ENCODE results near the gene FLOT1. TPM values are rescaled to one million over a fixed set of nuclear protein-coding genes. Genes with fewer than 3 reads are reported as not detected.

FLOT1 gene
- total and polyA plus RNA-seq, 9 of the 15 experiments (the other 6 are each of a cell fraction or from before 2014, with no cell fraction given): 11.7 to 149 (median 118) TPM

DNA sequence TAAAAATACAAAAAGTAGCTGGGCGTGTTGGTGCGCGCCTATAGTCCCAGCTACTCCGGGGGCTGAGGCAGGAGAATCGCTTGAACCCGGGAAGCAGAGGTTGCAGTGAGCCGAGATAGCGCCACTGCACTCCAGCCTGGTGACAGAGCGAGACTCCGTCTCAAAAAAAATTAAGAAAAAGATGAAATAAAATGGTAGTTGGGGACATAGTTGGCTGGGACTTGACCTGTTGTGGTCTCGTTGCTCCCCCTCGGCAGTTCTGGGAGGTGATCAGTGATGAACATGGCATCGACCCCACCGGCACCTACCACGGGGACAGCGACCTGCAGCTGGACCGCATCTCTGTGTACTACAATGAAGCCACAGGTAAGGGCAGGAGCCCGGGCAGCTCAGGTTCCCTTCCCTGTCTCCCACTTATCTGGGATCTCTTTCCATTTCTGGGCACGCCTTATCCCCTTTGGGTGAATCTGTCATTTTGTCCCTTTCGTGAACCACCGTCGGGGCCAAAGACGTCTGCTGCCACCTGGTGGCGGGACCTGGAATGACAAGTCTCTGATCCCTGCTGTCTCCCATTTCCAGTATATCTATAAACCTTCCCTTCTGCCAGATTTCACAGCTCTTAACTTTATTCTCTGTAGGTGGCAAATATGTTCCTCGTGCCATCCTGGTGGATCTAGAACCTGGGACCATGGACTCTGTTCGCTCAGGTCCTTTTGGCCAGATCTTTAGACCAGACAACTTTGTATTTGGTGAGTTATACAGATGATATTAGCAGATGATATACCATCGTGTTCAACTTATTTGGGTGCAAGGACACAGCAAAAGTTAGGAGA is 20.0 kb downstream of the FLOT1 start (continued):
- TF ChIP-seq, protein P1, sequence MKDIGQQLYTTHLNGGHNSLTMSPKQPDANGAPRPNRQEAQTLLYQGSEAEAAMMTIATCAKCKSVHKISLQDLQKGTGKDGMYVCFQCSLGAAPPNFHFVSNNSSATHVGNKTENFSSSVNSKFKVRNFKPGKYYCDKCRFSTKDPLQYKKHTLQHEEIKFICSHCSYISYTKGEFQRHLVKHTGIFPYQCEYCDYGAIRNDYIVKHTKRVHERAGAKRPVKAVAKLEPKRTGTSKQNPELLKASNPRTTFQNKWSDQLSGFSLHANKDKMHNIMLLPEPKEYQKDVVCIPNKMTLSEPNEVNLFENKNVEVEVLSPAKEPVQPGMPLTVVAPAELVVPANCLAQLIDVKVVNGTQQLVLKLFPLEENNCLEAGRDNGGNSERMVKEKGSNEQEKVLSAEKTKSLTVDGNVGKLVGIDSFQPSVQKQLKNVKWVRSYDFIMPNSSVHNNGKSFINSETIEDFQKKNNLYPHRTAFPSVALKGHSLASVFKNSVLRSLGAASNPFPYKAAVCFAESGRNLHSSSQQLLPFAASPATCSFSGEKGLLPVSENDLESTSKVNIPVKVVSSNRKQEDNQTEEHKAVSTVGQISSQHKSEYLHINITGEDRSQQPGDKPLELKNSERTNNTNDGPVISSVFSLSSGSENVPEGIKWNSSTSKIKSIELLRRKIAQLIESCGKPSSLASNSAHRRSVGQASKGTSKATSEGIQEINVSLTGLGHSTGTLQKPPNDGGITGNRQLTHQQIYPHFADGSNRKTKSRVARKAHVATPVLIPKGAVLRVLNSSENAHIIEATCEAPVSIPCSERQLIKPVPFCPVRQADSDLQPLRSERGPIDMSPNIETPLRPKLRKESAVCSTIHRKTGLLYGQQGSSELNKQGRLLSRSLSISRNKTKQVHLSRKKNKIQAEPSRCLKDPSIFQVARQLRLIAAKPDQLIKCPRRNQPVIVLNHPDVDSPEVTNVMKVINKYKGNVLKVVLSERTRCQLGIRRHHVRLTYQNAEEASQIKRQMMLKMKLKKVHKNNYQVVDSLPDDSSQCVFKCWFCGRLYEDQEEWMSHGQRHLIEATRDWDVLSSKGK (CRISPR knock-in tag; IDR thresholded peaks at IDR 0.05): no peak
- TF ChIP-seq PYGO2 (tag; IDR thresholded peaks at IDR 0.05): no peak
- no peak for TF ChIP-seq ZFP30 (CRISPR knock-in tag; IDR thresholded peaks at IDR 0.05; ENCODE audit: borderline replicate concordance)
- TF ChIP-seq LARP7 (IDR thresholded peaks at IDR 0.05): no peak; the same call in 1 of the 2 replicates
- TF ChIP-seq ZBTB7A (IDR thresholded peaks at IDR 0.05; ENCODE audit: borderline replicate concordance, control insufficient read depth, low read depth, low read length): no peak; the same call in 1 of the 2 replicates
- TF ChIP-seq, protein P2, sequence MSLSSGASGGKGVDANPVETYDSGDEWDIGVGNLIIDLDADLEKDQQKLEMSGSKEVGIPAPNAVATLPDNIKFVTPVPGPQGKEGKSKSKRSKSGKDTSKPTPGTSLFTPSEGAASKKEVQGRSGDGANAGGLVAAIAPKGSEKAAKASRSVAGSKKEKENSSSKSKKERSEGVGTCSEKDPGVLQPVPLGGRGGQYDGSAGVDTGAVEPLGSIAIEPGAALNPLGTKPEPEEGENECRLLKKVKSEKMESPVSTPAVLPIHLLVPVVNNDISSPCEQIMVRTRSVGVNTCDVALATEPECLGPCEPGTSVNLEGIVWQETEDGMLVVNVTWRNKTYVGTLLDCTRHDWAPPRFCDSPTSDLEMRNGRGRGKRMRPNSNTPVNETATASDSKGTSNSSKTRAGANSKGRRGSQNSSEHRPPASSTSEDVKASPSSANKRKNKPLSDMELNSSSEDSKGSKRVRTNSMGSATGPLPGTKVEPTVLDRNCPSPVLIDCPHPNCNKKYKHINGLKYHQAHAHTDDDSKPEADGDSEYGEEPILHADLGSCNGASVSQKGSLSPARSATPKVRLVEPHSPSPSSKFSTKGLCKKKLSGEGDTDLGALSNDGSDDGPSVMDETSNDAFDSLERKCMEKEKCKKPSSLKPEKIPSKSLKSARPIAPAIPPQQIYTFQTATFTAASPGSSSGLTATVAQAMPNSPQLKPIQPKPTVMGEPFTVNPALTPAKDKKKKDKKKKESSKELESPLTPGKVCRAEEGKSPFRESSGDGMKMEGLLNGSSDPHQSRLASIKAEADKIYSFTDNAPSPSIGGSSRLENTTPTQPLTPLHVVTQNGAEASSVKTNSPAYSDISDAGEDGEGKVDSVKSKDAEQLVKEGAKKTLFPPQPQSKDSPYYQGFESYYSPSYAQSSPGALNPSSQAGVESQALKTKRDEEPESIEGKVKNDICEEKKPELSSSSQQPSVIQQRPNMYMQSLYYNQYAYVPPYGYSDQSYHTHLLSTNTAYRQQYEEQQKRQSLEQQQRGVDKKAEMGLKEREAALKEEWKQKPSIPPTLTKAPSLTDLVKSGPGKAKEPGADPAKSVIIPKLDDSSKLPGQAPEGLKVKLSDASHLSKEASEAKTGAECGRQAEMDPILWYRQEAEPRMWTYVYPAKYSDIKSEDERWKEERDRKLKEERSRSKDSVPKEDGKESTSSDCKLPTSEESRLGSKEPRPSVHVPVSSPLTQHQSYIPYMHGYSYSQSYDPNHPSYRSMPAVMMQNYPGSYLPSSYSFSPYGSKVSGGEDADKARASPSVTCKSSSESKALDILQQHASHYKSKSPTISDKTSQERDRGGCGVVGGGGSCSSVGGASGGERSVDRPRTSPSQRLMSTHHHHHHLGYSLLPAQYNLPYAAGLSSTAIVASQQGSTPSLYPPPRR (CRISPR knock-in tag; IDR thresholded peaks at IDR 0.05; ENCODE audit: borderline replicate concordance): no peak
- TF ChIP-seq CREB1 (IDR thresholded peaks at IDR 0.05): no peak
- TF ChIP-seq CREB1 (CRISPR knock-in tag; IDR thresholded peaks at IDR 0.05): no peak; the same call in 1 of the 2 replicates
- TF ChIP-seq ZNF699 (CRISPR knock-in tag; IDR thresholded peaks at IDR 0.05; ENCODE audit: insufficient replicate concordance): no peak
- TF ChIP-seq KLF16 (IDR thresholded peaks at IDR 0.05): 0 out of 2 replicates have a peak, but pooled peaks have one; percentile 49
